HG02798 (cell line): ENCODE data around the gene ANKS1B.
A peak's percentile ranks its signal among the peaks of the same experiment; 100 is the strongest.

Experiments used
- ATAC-seq: cut with Tn5 transposase; IDR thresholded peaks from one replicate; pipeline ENCODE4 v1.9.1; 2021; ENCODE audit warnings: mild to moderate bottlenecking; ENCODE audit not compliant: unreplicated experiment, poor library complexity

The ANKS1B gene

DNA sequence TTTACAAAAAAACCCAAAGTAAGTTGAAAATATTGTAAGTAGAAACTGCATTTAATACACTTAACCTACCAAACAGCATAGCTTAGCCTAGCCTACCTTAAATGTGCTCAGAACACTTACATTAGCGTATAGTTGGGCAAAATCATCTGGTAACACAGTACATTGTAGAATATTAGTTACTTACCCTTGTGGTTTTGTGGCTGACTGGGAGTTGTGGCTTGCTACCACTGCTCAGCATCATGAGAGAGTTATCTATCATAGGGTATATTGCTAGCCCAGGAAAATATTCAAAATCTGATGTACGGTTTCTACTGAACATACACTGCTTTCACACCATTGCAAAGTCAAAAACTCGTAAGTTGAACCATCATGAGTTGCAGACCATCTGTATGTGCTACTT is 478.9 kb downstream of the ANKS1B start:
- ATAC-seq: no peak

DNA sequence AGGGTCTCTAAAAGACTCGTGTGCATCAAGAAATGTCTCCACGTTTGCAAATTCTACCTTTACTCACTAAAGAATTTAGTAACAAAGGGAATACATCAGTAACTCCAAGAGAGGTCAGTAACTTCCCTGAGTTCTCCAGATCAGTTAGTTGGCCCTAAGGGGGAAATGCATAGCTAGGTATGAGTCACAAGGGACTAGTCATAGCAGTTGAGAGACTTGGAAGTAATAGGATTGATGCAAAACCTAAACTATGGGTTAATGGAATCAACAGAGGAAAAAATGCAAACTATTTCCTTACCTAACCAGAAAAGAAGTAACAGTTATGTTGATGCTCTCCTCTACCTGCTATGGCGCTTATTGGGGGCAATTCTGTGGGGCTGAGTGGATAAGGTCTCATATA is 486.0 kb downstream of the ANKS1B start:
- ATAC-seq: no peak

DNA sequence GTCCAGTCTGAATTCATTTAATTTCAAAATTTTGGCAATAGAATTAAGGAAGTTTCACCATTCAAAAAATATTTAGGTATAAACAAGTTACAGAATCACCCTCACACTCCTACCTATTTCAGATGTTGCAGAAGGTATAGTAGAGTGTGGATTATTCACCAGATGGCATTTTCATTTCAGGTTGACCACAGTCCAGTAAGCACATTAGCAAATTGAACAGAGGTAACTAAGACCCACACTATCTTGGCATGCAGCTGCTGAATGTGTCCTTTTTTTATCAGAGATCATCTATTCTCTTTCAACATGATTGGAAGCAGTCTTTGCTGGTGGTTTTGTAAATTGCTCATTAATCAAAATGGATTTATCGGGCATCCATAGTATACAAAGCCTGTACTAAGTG is 488.9 kb downstream of the ANKS1B start:
- no peak for ATAC-seq

DNA sequence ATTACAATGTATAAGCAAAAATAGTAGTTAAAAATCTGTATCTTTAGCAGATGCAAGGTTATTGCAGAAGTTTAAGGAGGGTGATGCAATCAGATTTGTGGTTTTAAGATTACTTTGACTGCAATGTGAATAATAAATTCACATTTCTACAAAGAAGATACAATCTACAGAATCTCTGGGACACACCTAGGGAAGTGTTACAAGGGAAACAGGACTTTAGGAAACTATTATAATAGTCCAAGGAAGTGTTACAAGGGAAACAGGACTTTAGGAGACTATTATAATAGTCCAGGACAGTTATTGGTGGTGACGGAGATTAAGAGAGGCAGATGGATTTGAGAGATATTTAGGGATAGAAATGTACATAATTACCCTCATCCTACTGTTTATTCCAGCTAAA is 491.5 kb downstream of the ANKS1B start:
- ATAC-seq: no peak

DNA sequence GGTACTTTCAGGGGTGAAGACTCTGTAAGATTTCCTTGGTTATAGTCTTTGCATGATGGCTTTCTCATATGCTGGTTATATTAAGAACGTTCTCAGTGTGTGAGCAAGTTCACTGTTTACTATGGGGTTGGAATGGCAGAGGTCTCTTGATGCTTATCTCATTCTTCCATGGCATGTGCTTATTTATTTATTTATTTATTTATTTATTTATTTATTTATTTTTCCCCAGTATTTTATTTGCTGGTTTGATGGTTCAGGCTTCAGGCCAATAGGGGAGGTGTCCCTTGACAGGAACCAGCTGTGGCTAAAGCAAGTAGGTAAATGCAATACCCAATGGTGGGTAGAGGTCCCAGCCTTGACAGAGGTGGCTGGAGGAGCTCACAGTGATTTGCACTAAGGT is 498.5 kb downstream of the ANKS1B start:
- no peak for ATAC-seq

DNA sequence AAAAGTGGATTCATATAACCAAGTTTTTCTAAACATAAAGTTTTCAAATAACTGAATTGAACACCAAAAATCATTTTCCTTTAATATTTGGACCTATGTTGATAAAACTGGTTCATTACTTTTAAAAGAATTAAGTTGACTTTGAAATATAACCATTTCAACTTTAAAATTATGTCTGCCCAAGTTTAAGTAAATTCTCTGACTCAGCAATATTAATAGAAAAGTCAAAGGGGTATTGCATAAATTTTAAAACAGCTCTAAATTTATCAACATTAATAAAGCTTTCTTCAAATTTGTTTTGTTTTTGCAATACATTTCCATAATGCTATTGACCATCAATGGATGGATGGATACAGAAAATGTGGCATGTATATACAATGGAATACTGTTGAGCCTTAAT is 505.6 kb downstream of the ANKS1B start:
- no peak for ATAC-seq

DNA sequence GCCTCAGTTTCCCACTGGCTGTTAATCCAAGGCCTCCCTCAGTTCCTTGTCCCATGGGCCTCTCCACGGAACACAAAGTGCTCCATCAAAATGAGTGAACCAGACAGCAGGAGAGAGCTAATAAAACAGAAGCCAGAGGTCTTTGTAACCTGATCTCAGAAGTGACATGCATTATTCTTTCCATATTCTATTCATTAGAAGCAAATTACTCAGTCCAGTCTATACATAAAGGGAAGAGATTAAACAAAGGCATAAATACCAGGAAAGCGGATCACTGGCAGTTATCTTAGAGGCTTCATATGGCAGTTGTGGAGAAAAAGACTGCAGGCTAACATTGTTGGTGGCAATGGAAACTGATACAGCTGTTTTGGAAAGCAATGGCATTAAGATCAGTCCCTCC is 507.8 kb downstream of the ANKS1B start:
- ATAC-seq: no peak

DNA sequence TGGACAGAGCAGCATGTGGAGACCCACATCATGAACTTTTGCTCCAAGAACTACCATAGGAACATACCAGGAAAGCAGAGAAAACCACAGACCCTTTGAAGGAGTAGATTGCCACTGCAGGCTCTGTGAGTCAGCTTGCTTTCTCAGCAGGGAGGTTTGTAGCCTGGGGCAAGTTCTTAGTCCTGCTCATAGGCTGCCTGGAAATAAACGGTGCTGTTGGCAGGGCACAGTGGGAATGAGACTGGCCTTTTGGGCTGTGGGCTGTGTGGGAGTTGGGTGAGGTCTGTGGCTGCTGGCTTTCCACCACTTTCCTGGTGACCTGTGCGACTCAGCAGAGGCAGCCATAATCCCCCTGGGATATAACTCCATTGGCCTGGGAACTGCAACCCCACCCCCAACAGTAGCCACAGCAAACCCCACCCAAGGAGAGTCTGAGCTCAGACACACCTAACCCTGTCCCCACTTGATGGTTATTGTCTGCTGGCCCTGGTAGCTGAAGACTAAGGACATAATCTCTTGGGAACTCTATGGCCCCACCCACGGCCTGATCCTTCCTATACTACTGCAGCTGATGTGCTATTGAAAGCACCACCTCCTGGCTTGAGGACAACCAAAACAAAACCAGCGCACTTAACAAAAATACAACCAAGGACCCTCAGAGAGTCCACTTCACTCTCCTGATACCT is 529.2 kb downstream of the ANKS1B start:
- peak; percentile 28 for ATAC-seq

DNA sequence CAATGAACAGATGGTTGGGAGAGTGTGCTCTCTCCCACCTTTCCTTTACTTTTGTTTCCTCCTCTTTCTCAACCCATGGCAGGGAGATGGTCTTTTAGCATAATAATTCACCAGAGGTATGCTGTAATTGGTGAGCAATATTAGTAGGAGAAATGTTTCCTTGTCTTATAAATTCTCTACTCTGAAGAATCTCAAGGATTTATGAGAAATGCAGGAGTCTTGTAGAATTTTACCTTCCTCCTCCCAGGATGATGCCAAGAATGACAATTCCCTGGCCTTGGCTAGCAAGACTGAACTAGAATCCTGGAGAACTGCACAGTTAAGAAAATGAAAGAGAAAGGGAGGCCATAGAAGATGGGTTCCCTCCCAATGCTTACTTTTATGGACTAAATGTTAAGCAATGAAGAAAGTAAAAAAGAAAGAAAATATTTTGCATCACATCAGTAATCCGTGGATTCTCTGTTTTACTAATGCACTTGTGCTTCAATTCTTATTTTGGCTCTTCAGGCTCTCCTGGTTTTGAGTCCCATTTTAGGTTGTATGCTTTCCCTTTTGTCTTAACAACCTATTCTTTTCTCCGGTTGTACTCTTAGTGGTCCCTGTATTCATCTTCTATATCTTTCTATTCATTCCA is 530.1 kb downstream of the ANKS1B start:
- peak; percentile 28 for ATAC-seq

DNA sequence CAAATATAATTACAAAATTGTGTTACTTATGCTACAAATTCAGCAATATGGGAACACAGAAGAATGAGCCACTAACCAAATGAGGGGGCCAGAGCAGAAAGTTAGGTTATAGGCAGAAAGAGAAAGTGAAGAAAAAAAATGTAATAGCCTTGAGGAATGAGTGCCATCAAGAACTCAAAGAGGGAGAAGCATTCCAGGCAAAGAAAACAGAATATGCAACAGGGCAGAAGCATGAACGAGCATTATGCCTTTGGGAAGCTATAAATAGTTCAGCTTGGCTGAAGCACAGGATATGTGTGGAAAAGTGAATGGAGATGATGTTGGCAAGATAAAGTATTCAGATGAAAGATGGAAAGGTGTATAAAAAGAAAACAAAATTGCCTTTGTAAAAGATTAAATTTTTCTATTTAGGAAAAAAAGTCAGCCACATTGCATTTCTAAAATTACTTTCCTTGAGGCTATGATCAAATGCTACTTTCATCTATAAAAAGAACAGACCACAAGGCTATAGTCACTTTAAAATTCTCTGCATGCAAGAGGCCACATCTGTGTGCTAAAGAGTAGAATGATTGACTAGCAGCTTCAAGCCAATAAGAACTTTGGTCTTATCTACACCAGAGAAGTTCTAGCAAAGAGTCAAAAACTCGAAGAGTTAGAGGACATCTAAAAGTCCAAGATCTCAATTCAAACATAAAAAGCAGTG is 530.7 kb downstream of the ANKS1B start:
- peak; percentile 68 for ATAC-seq

DNA sequence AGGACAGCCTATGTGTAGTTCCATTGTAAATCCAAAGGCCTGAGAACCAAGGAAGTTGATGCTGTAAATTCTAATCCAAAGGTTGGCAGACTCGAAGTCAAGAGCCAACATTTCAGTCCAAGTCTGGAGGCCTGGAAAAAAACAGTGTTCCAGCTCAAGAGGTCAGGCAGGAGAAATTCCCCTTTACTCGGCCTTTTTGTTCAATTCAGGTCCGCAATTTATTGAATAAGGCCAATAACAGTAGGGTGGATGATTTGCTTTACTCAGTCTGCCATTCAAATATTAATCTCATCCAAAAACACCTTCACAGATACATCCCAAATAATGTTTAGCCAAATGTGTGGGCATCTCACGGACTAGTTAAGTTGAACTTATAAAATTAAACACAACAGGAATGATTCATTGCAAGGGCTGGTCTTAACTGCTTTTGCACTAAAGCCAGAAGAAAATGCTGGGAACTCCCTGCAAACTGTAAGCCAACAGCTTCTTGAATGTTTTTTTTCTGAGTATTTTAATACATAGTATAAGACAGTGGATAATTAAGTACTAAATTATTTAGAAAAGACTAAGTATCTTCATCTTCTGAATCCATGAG is 534.6 kb downstream of the ANKS1B start:
- ATAC-seq: no peak

DNA sequence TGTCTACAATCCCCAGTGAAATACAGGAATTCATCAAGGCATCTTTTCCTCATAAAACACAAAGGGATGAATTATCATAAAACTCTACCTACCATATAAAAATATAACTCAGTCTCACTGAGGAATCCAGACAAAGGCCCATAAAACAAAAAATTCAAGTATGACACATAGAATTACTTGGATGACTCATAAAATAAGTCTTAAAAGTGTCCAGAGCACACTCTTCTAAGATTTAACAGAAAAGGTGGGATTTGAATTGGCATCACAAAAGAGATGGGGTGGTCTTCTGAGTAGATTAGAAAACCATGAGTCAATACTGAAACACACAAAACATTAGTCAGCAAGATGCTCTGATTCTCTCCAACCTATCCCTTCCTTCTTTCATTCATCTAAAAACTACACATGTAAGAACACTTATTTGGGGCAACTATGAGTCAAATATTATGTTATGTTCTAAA is 539.8 kb downstream of the ANKS1B start:
- peak; percentile 58 for ATAC-seq

DNA sequence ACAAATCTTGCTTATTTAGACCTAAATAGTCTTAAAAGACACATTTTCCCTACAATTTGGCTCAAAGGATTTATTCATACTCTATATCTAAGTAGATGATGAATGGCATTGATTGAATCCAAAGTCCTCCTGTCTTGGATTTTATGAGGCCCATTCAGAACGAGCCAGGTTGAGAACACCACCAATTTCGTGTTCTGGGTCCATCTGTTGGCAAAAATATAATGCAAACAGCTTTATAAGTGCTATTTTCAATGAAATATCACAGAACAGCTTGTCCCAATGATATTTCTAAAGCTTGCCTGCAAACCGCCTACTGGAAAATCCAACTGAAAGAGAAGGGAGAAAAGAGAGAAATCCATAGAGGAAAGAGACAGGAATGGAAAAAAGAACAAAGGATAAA is 542.0 kb downstream of the ANKS1B start:
- no peak for ATAC-seq

DNA sequence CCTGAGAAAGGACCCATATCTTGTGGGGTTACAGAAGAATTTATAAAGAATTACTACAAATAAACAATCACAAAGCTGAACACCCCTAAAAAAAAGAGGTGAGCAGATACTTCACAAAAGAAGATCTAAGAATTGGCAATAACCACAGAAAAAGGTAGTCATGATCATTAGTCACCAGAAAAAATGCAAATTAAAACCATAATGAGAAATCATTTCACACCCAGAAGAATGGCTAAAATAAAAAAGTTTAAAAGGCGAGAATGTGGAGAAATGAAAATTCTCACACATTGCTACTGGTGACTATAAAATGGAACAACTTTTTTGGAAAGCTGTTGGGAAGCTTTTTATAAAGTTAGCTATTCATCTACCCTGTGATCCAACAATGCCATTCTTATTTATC is 545.3 kb downstream of the ANKS1B start:
- no peak for ATAC-seq

DNA sequence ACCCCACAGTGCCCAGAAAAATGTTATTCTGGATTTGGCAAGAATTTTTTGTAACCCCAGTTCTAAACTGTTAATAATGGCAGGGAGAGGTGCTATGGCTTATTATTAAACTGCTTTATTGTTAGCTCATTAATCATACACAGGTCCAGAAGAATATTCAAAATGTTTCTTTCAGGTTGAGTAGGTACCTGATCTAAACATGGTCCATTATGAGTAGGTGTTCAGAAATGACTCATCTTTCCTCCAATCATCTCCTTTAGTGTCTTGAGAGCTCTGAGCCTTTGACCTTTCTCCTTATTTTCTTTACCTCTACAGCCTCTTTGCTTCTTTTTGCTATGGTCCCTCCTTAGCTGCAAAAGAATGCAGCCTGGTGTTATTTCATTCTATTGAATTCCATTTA is 548.2 kb downstream of the ANKS1B start:
- ATAC-seq: peak; percentile 98

DNA sequence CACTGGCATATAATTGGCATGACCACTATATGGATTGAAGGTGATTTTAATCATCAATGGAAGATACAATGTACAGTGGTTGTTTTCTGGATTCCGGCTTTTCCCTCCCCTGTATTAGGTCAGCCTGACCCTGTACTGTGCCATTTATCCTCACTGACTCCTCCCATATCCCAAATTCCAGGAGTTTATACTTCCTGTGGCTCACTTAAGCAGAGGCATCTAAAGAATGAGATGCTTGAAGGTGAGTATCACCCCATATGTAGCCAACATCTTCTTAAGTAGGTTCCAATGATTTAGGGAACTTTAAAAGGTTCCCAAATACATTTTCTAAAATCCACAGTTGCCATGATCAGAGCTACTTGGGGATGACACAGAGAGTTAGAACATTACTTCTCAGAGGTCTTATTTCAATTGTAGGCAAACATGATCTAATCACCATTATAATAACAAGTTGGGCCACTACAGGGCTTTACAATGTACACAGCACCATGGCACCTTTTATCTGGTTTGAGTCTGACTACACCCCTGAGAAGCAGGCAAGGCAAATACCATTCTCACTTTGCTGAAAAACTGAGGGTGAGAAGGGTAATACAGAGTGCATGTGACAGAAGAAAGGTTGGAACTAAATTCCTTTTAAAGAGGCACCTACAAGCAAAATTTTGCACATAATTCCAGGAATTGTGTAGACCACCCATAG is 549.5 kb downstream of the ANKS1B start:
- ATAC-seq: no peak

DNA sequence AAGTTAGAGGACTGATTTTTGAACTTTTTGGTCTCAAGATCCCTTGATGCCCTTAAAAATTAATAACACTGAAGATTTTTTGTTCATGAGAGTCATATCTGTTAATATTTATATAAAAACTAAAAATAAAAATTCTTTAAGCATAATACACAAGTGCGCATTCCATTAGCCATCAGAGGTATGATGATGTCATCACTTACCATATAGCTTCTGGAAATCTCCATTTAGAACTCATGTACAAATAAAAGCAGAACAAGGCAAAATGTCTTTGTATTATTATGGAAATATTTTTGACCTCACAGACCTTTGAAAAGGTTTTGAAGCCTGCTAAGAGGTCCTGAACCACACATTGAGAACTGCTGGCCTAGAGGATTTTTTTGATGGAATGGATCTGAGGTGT is 551.6 kb downstream of the ANKS1B start:
- no peak for ATAC-seq

DNA sequence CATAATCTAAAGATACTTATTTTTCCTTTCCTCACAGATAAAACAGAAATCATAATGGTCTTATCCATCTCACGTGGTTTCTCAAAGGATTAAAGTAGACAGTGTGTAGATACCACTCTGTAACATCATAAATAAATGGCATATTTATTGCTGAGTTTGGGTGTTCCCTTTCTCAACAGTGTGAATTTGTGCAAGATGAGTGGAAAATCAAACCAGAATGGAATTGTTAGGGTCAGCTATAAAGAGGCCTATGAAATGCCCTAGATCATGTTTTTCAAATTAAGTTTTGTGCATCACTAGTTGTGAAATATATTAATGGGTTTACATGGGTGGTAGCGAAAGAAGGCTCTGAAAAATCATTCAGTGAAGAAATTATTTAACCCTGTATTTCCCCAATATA is 553.5 kb downstream of the ANKS1B start:
- ATAC-seq: no peak

DNA sequence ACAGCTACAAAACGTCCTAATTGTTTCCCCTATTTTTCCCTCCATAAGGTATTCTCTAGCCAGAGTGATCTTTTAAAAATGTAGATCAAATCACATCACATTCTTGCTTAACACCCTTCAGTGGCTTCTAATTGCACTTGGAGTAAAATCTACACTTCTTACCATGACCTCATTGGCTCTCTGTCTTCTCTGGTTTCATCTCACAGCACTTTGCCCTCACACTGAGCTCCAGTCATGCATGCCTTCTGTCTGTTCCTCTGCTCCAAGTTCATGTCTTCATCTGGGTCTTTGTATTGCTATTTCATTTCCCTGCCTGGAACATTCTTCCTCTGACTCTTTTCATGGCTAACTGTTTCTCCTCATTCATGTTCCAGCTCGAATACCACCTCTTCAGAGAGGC is 557.6 kb downstream of the ANKS1B start:
- ATAC-seq: peak; percentile 66

DNA sequence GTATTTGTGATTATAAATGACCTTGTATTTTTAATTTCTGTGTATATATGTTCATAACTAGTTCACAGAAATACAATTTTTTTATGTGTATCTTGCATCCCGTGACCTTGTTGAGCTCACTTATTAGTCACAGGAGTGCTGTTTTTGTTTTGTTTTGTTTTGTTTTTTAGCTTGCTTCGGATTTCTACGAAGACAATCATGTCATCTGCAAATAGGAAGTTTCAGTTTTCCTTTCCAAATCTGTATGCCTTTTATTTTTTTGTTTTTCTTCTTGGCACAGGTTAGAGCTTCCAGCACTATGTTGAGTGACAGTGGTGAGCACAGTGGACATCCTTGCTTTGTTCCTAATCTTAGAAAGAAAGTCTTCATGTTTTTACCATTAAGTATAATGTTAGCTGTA is 566.4 kb downstream of the ANKS1B start:
- peak; percentile 48 for ATAC-seq

DNA sequence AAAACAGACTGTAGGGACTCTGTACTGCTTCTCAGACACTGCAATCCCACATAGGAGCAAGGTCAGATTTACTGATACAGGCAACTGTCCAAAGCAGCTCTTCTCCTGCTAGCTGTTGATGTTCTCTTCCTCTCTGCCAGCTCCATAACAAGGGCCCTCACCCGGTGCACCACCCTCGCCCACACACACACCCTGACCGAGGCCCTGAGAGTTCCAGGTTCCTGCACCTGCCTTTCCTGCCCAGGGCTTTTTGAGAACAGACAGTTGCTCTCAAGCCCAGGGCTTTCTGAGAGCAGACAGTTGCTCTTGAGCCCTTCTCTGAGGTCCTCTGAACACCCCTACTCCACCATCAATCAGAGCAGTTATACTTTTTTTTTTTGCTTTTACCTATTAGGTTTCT is 571.0 kb downstream of the ANKS1B start:
- peak; percentile 66 for ATAC-seq
